Measurements from ENCODE around the gene USO1.

DNA sequence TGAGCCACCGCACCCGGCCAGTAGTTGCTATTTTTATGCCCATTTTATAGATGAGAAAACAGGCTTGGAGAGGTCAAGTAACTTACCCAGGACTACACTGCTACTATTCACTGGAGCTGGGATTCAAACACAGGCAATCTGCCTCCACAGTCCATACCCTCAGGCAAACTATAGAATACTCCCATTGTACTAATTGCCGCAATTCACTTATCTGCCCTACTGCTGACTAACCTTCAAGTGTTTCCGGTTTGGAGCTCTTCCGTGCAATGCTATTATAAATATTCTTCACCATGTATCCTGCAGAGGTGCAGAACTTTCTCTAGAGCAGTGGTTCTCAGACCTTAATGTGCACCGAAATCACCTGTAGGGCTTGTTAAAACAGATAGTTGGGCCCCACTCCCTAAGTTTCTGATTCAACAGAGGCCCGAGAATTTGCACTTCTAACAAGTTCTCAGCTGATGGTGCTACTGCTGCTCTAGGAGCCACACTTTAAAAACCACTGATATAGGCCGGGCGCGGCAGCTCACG lies 49.3 kb upstream of the USO1 start:
- TF ChIP-seq, protein P1, sequence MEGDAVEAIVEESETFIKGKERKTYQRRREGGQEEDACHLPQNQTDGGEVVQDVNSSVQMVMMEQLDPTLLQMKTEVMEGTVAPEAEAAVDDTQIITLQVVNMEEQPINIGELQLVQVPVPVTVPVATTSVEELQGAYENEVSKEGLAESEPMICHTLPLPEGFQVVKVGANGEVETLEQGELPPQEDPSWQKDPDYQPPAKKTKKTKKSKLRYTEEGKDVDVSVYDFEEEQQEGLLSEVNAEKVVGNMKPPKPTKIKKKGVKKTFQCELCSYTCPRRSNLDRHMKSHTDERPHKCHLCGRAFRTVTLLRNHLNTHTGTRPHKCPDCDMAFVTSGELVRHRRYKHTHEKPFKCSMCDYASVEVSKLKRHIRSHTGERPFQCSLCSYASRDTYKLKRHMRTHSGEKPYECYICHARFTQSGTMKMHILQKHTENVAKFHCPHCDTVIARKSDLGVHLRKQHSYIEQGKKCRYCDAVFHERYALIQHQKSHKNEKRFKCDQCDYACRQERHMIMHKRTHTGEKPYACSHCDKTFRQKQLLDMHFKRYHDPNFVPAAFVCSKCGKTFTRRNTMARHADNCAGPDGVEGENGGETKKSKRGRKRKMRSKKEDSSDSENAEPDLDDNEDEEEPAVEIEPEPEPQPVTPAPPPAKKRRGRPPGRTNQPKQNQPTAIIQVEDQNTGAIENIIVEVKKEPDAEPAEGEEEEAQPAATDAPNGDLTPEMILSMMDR (IDR thresholded peaks at IDR 0.05) = no peak
- no peak for TF ChIP-seq POLR2A (IDR thresholded peaks at IDR 0.05)
